ENCODE measurements around the gene DLG5.

DLG5 gene

DNA sequence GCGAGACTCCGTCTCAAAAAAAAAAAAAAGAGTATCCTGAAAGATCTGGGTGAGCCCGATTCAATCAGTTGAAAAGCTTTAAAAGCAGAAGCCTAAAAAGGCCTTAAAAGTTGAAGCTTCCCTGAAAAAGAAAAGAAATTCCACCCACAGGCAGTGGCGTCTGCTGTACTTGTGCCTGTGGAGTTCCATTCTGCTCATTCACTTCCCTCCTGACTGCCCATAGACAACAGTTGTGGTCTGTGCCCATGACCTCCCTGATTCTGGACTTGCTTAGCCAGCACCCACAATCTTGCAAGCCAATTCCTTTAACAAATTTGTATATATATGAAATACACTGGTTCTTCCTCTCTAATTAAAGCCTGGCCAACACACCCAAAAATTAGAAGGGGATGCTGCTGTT lies 141.7 kb downstream of the DLG5 start:
- H3K27ac ChIP-seq: no peak overlapping the region
- TF ChIP-seq, protein P1, sequence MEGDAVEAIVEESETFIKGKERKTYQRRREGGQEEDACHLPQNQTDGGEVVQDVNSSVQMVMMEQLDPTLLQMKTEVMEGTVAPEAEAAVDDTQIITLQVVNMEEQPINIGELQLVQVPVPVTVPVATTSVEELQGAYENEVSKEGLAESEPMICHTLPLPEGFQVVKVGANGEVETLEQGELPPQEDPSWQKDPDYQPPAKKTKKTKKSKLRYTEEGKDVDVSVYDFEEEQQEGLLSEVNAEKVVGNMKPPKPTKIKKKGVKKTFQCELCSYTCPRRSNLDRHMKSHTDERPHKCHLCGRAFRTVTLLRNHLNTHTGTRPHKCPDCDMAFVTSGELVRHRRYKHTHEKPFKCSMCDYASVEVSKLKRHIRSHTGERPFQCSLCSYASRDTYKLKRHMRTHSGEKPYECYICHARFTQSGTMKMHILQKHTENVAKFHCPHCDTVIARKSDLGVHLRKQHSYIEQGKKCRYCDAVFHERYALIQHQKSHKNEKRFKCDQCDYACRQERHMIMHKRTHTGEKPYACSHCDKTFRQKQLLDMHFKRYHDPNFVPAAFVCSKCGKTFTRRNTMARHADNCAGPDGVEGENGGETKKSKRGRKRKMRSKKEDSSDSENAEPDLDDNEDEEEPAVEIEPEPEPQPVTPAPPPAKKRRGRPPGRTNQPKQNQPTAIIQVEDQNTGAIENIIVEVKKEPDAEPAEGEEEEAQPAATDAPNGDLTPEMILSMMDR (IDR thresholded peaks at IDR 0.05; ENCODE audit: low read depth, low read length): no peak
- H3K27me3 ChIP-seq (ENCODE audit: insufficient read depth, low read depth, severe bottlenecking): no peaks in the 10 kb centered on the region
- no peak overlapping the region for H3K4me3 ChIP-seq (ENCODE audit: low read depth, low read length)
- peaks cover 16% of the 10 kb centered on the region for H3K36me3 ChIP-seq
- H3K9me3 ChIP-seq (ENCODE audit: severe bottlenecking): no peaks in the 10 kb centered on the region
- DNase-seq: no peak

DNA sequence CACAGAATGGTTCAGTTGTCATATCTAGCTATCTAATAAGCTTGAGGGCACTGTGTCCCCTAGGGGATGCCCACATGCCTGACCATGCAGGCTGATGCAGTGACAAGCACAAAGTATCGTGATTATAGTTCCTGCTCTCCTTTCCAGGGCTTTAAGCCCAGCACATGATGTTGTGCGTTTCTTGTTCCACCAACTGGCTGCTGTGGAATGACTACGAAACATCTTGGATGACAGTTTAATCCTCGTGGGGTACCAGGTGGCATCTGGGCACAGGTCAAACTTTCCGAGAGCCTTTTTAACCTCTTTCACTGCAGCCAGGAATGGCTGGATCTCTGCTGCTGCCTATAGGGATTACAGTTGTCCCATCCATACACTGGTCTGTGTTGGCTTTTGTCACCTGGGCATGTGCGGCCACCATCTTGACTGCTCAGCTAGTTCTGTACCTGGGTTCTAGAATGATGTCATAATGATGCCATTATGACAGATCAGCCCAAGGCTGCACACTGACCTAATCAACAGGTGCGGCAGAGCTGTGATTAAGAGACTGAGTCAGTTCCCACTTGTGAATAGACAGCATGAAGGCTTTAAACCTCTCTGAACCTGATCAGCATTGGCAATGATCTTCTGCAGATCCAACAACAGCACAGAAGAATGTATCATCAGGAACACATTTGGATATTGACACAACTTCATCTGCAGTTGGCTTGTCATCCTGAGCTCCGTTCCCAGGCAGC lies 144.1 kb downstream of the DLG5 start:
- Histone ChIP-seq H3K27me3 (ENCODE audit: insufficient read depth, low read depth, severe bottlenecking) (no peaks in the 10 kb centered on the region), H3K4me3 (ENCODE audit: low read depth, low read length) (no peak overlapping the region), H3K27ac (no peak overlapping the region), H3K36me3 (peaks cover 11% of the 10 kb centered on the region), H3K9me3 (ENCODE audit: severe bottlenecking) (peaks cover 1% of the 10 kb centered on the region)
- no peak for DNase-seq
- TF ChIP-seq, protein P1 (IDR thresholded peaks at IDR 0.05; ENCODE audit: low read depth, low read length): no peak

DNA sequence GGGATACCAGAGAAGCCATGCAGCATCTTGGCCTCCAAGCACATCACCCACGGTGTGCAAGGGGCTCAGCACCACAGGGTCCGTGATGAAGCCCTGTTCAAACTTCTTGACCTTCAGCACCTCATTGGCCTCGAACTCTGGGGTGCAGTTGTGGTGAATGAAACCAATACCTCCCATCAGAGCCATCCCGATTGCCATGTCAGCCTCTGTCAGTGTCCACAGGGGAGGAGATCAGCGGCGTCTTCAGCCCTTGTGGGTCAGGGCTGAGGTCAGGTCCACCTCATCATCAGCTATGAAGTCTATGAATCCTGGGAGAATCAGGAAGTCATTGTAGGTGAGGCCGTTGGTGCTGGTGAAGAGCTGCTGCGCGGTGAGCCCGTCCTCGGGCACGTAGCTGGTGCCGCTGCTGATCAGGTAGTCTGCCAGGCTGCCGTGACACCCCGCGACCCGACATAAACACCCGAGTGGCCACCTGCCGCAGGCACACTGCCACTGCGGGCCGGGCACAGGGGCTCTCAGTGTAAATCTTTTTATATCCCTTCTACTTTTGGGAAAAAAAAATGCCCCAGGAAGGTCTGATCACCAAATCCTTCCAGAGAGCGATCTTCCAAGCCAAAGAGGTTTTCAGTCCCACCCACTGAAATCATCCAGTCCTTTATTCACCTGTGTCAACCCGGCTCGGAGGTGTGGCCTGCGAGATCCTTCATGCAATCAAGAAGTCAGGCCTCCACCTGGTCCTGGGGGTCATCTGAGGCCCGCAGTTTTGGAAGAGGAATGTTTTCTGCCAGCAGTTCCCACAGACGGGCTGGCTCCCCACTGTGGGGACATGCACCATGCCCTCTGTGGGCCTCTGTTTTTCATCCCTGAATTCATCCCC lies 144.9 kb downstream of the DLG5 start:
- H3K27ac ChIP-seq: no peak overlapping the region
- H3K36me3 ChIP-seq: peaks cover 9% of the 10 kb centered on the region
- H3K9me3 ChIP-seq (ENCODE audit: severe bottlenecking): peaks cover 9% of the 10 kb centered on the region
- no peak for DNase-seq
- no peaks in the 10 kb centered on the region for H3K27me3 ChIP-seq (ENCODE audit: insufficient read depth, low read depth, severe bottlenecking)
- TF ChIP-seq, protein P1 (IDR thresholded peaks at IDR 0.05; ENCODE audit: low read depth, low read length): no peak
- H3K4me3 ChIP-seq (ENCODE audit: low read depth, low read length): no peak overlapping the region

DNA sequence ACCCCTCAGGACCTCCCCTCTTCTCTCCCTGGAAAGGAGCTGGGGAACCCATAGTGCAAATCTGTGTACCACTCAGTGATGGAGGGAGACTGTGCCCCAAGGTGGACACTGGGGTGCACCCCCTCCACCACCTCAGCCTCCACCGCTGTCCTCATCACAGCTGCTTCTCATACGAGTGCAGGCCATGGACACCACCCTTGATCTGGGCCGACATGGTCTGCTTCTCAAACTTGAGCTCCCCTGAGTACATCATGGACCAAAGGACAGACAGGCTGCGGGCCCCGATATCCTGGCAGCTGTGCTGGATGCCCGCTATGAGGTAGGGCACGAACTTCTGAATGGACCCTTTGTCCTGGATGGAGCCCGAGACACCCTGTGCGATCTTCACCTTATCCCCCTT lies 146.4 kb downstream of the DLG5 start:
- no peak for DNase-seq
- TF ChIP-seq, protein P1 (IDR thresholded peaks at IDR 0.05; ENCODE audit: low read depth, low read length): no peak
- Histone ChIP-seq H3K36me3 (peaks cover 9% of the 10 kb centered on the region), H3K4me3 (ENCODE audit: low read depth, low read length) (no peak overlapping the region), H3K27ac (no peak overlapping the region), H3K27me3 (ENCODE audit: insufficient read depth, low read depth, severe bottlenecking) (no peaks in the 10 kb centered on the region), H3K9me3 (ENCODE audit: severe bottlenecking) (peaks cover 10% of the 10 kb centered on the region)

DNA sequence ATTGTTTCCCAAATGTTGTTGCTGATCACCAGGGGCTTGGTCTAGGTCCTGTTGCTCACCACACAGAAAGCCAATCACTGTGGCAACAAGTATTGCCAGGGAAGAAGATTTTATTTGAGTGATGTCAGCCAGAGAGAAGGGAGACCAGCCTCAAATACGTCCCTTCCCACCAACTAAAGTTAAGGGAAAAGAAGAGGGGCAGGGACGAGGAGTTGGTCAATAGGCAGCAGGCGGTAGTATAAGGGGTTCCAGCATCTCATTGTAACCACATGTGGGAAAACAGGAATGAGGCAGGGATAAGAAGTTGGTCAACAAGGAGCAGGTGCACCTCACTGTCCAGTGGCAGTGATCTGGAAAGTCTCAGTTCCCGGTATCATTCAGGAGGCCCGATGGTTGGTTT lies 150.1 kb downstream of the DLG5 start:
- no peaks in the 10 kb centered on the region for H3K27me3 ChIP-seq (ENCODE audit: insufficient read depth, low read depth, severe bottlenecking)
- no peak for DNase-seq
- no peaks in the 10 kb centered on the region for H3K36me3 ChIP-seq
- TF ChIP-seq, protein P1 (IDR thresholded peaks at IDR 0.05; ENCODE audit: low read depth, low read length): no peak
- no peak overlapping the region for H3K4me3 ChIP-seq (ENCODE audit: low read depth, low read length)
- no peak overlapping the region for H3K27ac ChIP-seq
- H3K9me3 ChIP-seq (ENCODE audit: severe bottlenecking): peaks cover 10% of the 10 kb centered on the region

Measured in WERI-Rb-1 (cell line).